ENCODE data around the gene FAM53B.
A peak's percentile ranks its signal among the peaks of the same experiment; 100 is the strongest.

Gene FAM53B

GRCh38 chr10:124642088-124642710, 102.0 kb downstream of the FAM53B start:
- Histone ChIP-seq H3K4me2 (ENCODE audit: low read length, poor library complexity, severe bottlenecking) (no peak overlapping the region), H2BK12ac (ENCODE audit: low read length in 2 of 2) (no peak overlapping the region), H2BK5ac (ENCODE audit: low read depth, low read length, poor library complexity, severe bottlenecking) (no peak overlapping the region), H3K18ac (ENCODE audit: low read depth in 1 of 2, low read length in 2 of 2) (peak overlapping the region in 1 of 2 experiments; percentile 5), H3K79me1 (replicated peaks; ENCODE audit: low read length, poor library complexity, severe bottlenecking) (peaks cover 61% of the 10 kb centered on the region), H2BK15ac (ENCODE audit: low read depth, poor library complexity, severe bottlenecking) (no peak overlapping the region), H3K27ac (ENCODE audit: low read length, poor library complexity, severe bottlenecking) (no peak overlapping the region), H3K36me3 (ENCODE audit: control insufficient read depth in 1 of 2, insufficient read depth in 2 of 2, low read depth in 1 of 2, low read length in 2 of 2) (peaks cover 3 to 16% of the 10 kb centered on the region in 2 experiments), H3K4me3 (ENCODE audit: insufficient read depth in 1 of 2, low read depth in 1 of 2, low read length in 2 of 2) (no peak overlapping the region), H3K9ac (ENCODE audit: low read length) (no peak overlapping the region), H3K4me1 (ENCODE audit: control insufficient read depth, insufficient read depth, low read depth, low read length) (peaks cover 15% of the 10 kb centered on the region), H3K9me3 (ENCODE audit: control insufficient read depth, low read length) (no peaks in the 10 kb centered on the region), H2AK5ac (ENCODE audit: low read length, severe bottlenecking) (no peak overlapping the region), H3K27me3 (ENCODE audit: control insufficient read depth in 1 of 2, insufficient read depth in 1 of 2, low read length in 2 of 2) (no peaks in the 10 kb centered on the region), H4K91ac (ENCODE audit: low read length) (peak overlapping the region; percentile 0), H2AFZ (ENCODE audit: low read depth, low read length) (no peak overlapping the region), H4K8ac (ENCODE audit: low read length) (no peak overlapping the region), H3K23ac (ENCODE audit: low read length in 2 of 2) (peak overlapping the region in 1 of 2 experiments; percentile 57), H3K14ac (ENCODE audit: low read length in 2 of 2) (peak overlapping the region in 1 of 2 experiments; percentile 19), H2BK120ac (ENCODE audit: low read depth, low read length) (no peak overlapping the region), H3K4ac (ENCODE audit: low read depth in 1 of 2, low read length in 2 of 2) (no peak overlapping the region)
- DNase-seq, result no peak
- 92% methylated on average over 20 of the region's 20 CpGs for WGBS

DNA sequence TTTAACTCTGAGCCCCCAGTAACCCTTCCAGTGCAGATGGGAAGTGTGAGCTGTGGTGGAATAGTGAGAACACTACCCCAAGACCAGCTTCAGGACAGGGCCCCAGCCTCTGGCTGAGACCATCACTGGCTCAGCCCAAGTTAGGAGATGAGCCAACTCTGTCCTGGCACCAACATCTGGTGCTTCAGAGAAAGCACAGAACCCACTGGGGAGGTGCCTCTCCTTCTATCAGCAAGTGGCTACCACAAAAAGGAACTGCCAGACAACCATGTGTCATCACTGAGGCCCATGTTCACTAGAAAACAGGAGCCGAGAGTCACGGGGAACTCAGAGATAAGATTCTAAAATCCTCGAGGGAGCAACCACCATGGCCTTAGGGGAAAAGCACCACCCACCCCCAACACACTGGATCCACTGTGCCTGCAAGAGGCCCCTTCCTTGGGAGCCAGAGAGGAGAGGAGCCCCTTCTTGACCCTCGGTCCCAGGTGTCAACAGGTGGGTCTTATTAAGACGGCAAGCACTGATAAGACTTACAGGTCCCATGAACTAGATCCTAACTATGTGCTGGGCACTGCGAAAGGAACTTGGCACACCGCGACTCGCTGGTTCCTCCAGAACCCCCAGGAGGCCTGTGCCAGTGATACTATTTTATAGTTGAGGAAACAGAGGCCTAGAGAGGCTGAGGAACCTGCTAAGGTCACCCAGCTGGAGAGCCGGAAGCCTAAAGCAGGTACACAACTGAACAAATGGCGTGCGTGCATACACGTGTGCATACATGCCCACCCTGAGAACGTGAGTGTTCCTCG, 102.7 kb downstream of the FAM53B start:
- Histone ChIP-seq H4K8ac (ENCODE audit: low read length) (peak overlapping the region; percentile 45), H3K9ac (ENCODE audit: low read length) (peak overlapping the region; percentile 23), H2BK12ac (ENCODE audit: low read length in 2 of 2) (no peak overlapping the region), H3K4me3 (ENCODE audit: insufficient read depth in 1 of 2, low read depth in 1 of 2, low read length in 2 of 2) (peak overlapping the region in 1 of 2 experiments; percentile 26), H3K79me1 (replicated peaks; ENCODE audit: low read length, poor library complexity, severe bottlenecking) (peaks cover 64% of the 10 kb centered on the region), H4K91ac (ENCODE audit: low read length) (peak overlapping the region; percentile 0), H3K27ac (ENCODE audit: low read length, poor library complexity, severe bottlenecking) (no peak overlapping the region), H2BK5ac (ENCODE audit: low read depth, low read length, poor library complexity, severe bottlenecking) (no peak overlapping the region), H3K4me2 (ENCODE audit: low read length, poor library complexity, severe bottlenecking) (no peak overlapping the region), H3K27me3 (ENCODE audit: control insufficient read depth in 1 of 2, insufficient read depth in 1 of 2, low read length in 2 of 2) (no peaks in the 10 kb centered on the region), H3K4ac (ENCODE audit: low read depth in 1 of 2, low read length in 2 of 2) (peak overlapping the region in 1 of 2 experiments; percentile 21), H3K36me3 (ENCODE audit: control insufficient read depth in 1 of 2, insufficient read depth in 2 of 2, low read depth in 1 of 2, low read length in 2 of 2) (peaks cover 3 to 22% of the 10 kb centered on the region in 2 experiments), H2BK120ac (ENCODE audit: low read depth, low read length) (no peak overlapping the region), H3K23ac (ENCODE audit: low read length in 2 of 2) (no peak overlapping the region), H2AFZ (ENCODE audit: low read depth, low read length) (no peak overlapping the region), H2AK5ac (ENCODE audit: low read length, severe bottlenecking) (no peak overlapping the region), H3K9me3 (ENCODE audit: control insufficient read depth, low read length) (no peaks in the 10 kb centered on the region), H2BK15ac (ENCODE audit: low read depth, poor library complexity, severe bottlenecking) (no peak overlapping the region), H3K18ac (ENCODE audit: low read depth in 1 of 2, low read length in 2 of 2) (peak overlapping the region; percentile 1 to 30), H3K4me1 (ENCODE audit: control insufficient read depth, insufficient read depth, low read depth, low read length) (peaks cover 12% of the 10 kb centered on the region), H3K14ac (ENCODE audit: low read length in 2 of 2) (peak overlapping the region in 1 of 2 experiments; percentile 19)
- WGBS, result 80% methylated on average over 15 of the region's 15 CpGs
- peak; percentile 59 for DNase-seq

GRCh38 chr10:124640538-124641231, 103.5 kb downstream of the FAM53B start:
- 78% methylated on average over 19 of the region's 20 CpGs for WGBS

GRCh38 chr10:124640056-124640455, 104.1 kb downstream of the FAM53B start:
- H3K4me1 ChIP-seq (ENCODE audit: control insufficient read depth, insufficient read depth, low read depth, low read length), result peaks cover 5% of the 10 kb centered on the region
- no peak overlapping the region for H2BK5ac ChIP-seq (ENCODE audit: low read depth, low read length, poor library complexity, severe bottlenecking)
- H3K9ac ChIP-seq (ENCODE audit: low read length), result no peak overlapping the region
- H3K18ac ChIP-seq (ENCODE audit: low read depth in 1 of 2, low read length in 2 of 2), result no peak overlapping the region
- peaks cover 3 to 27% of the 10 kb centered on the region in 2 experiments for H3K36me3 ChIP-seq (ENCODE audit: control insufficient read depth in 1 of 2, insufficient read depth in 2 of 2, low read depth in 1 of 2, low read length in 2 of 2)
- no peak overlapping the region for H3K23ac ChIP-seq (ENCODE audit: low read length in 2 of 2)
- no peak overlapping the region for H2BK120ac ChIP-seq (ENCODE audit: low read depth, low read length)
- no peak for DNase-seq
- H2AFZ ChIP-seq (ENCODE audit: low read depth, low read length), result no peak overlapping the region
- no peak overlapping the region for H4K91ac ChIP-seq (ENCODE audit: low read length)
- no peaks in the 10 kb centered on the region for H3K27me3 ChIP-seq (ENCODE audit: control insufficient read depth in 1 of 2, insufficient read depth in 1 of 2, low read length in 2 of 2)
- H2BK15ac ChIP-seq (ENCODE audit: low read depth, poor library complexity, severe bottlenecking), result no peak overlapping the region
- no peak overlapping the region for H3K4ac ChIP-seq (ENCODE audit: low read depth in 1 of 2, low read length in 2 of 2)
- no peak overlapping the region for H2BK12ac ChIP-seq (ENCODE audit: low read length in 2 of 2)
- peaks cover 55% of the 10 kb centered on the region for H3K79me1 ChIP-seq (replicated peaks; ENCODE audit: low read length, poor library complexity, severe bottlenecking)
- WGBS, result 96% methylated on average over 7 of the region's 7 CpGs
- H3K4me3 ChIP-seq (ENCODE audit: insufficient read depth in 1 of 2, low read depth in 1 of 2, low read length in 2 of 2), result no peak overlapping the region
- H3K14ac ChIP-seq (ENCODE audit: low read length in 2 of 2), result no peak overlapping the region
- H4K8ac ChIP-seq (ENCODE audit: low read length), result no peak overlapping the region
- no peak overlapping the region for H2AK5ac ChIP-seq (ENCODE audit: low read length, severe bottlenecking)
- no peak overlapping the region for H3K4me2 ChIP-seq (ENCODE audit: low read length, poor library complexity, severe bottlenecking)
- H3K27ac ChIP-seq (ENCODE audit: low read length, poor library complexity, severe bottlenecking), result no peak overlapping the region
- no peaks in the 10 kb centered on the region for H3K9me3 ChIP-seq (ENCODE audit: control insufficient read depth, low read length)

More at GRCh38 chr10:124640538-124641231, 103.5 kb downstream of the FAM53B start:
- Histone ChIP-seq H3K18ac (ENCODE audit: low read depth in 1 of 2, low read length in 2 of 2) (peak overlapping the region in 1 of 2 experiments; percentile 30), H3K27ac (ENCODE audit: low read length, poor library complexity, severe bottlenecking) (no peak overlapping the region), H3K4me2 (ENCODE audit: low read length, poor library complexity, severe bottlenecking) (no peak overlapping the region), H3K4me1 (ENCODE audit: control insufficient read depth, insufficient read depth, low read depth, low read length) (peaks cover 5% of the 10 kb centered on the region), H2BK15ac (ENCODE audit: low read depth, poor library complexity, severe bottlenecking) (no peak overlapping the region), H2AFZ (ENCODE audit: low read depth, low read length) (no peak overlapping the region), H3K4me3 (ENCODE audit: insufficient read depth in 1 of 2, low read depth in 1 of 2, low read length in 2 of 2) (peak overlapping the region in 1 of 2 experiments; percentile 26), H2BK12ac (ENCODE audit: low read length in 2 of 2) (no peak overlapping the region), H2BK120ac (ENCODE audit: low read depth, low read length) (no peak overlapping the region), H2AK5ac (ENCODE audit: low read length, severe bottlenecking) (no peak overlapping the region), H2BK5ac (ENCODE audit: low read depth, low read length, poor library complexity, severe bottlenecking) (no peak overlapping the region), H3K4ac (ENCODE audit: low read depth in 1 of 2, low read length in 2 of 2) (no peak overlapping the region), H3K14ac (ENCODE audit: low read length in 2 of 2) (no peak overlapping the region), H3K9me3 (ENCODE audit: control insufficient read depth, low read length) (no peaks in the 10 kb centered on the region), H4K8ac (ENCODE audit: low read length) (no peak overlapping the region), H3K36me3 (ENCODE audit: control insufficient read depth in 1 of 2, insufficient read depth in 2 of 2, low read depth in 1 of 2, low read length in 2 of 2) (peaks cover 3 to 24% of the 10 kb centered on the region in 2 experiments), H3K79me1 (replicated peaks; ENCODE audit: low read length, poor library complexity, severe bottlenecking) (peaks cover 59% of the 10 kb centered on the region), H3K27me3 (ENCODE audit: control insufficient read depth in 1 of 2, insufficient read depth in 1 of 2, low read length in 2 of 2) (no peaks in the 10 kb centered on the region), H3K9ac (ENCODE audit: low read length) (no peak overlapping the region), H3K23ac (ENCODE audit: low read length in 2 of 2) (no peak overlapping the region), H4K91ac (ENCODE audit: low read length) (no peak overlapping the region)
- no peak for DNase-seq
